CD8-positive, alpha-beta memory T cell (primary cell): ENCODE results near the gene LIPF. TPM values are rescaled to one million over a fixed set of nuclear protein-coding genes. Genes with fewer than 3 reads are reported as not detected.
"Not testable (repeated sequence)": the region's sequence is repeated elsewhere in the genome, so short reads cannot be mapped to it uniquely, and the experiment has no call there.

Experiments
- CTCF ChIA-PET: fragments of 350-600 bp; sonication (Branson Sonifier 250); formaldehyde crosslinking; loops from one replicate; lab custom pipeline; 2021; ENCODE audit warnings: antibody characterized with exemption; lab: Charles Lee
- POLR2A ChIA-PET: fragments of 350-600 bp; sonication (Branson Sonifier 250); formaldehyde crosslinking; loops from one replicate; lab custom pipeline; 2021; ENCODE audit warnings: antibody characterized with exemption; lab: Charles Lee
- DNase-seq, 5 donors: peaks; one replicate each; pipeline versions ENCODE4 v3.0.0 to v3.0.0-alpha.2; 2020 to 2022; ENCODE audit warnings: mixed read lengths in 1 of 5
- H3K27ac ChIP-seq: one replicate; pipeline ENCODE4 v1.7.0; 2013; ENCODE audit warnings: low read depth, mild to moderate bottlenecking, low read length, moderate library complexity
- H3K27me3 ChIP-seq: 2 replicates; pipeline ENCODE4 v1.7.0; 2013; ENCODE audit warnings: low read length, mild to moderate bottlenecking; ENCODE audit not compliant: insufficient read depth, poor library complexity, severe bottlenecking
- H3K36me3 ChIP-seq: 2 replicates; pipeline ENCODE4 v1.7.0; 2013; ENCODE audit warnings: mild to moderate bottlenecking, low read length, moderate library complexity; ENCODE audit not compliant: insufficient read depth
- H3K4me1 ChIP-seq: 2 replicates; pipeline ENCODE4 v1.7.0; 2013; ENCODE audit warnings: mild to moderate bottlenecking, low read length, moderate library complexity; ENCODE audit not compliant: insufficient read depth
- H3K4me3 ChIP-seq: 2 replicates; pipeline ENCODE4 v1.7.0; 2013; ENCODE audit warnings: mild to moderate bottlenecking, low read length
- H3K9me3 ChIP-seq: 2 replicates; pipeline ENCODE4 v1.7.0; 2013; ENCODE audit warnings: mild to moderate bottlenecking, low read length
- H3K27ac Mint-ChIP-seq, 8 donors: one replicate each; pipeline ENCODE4 v1.8.0; 2020 to 2021; ENCODE audit warnings: mixed read lengths in 8 of 8, mild to moderate bottlenecking in 6 of 8, inconsistent platforms in 3 of 8, moderate library complexity in 3 of 8
- H3K27me3 Mint-ChIP-seq, 2 donors: one replicate each; pipeline ENCODE4 v1.8.0; 2020 to 2021; ENCODE audit warnings: mixed read lengths in 2 of 2, mild to moderate bottlenecking in 1 of 2, moderate library complexity in 1 of 2
- H3K36me3 Mint-ChIP-seq, 3 donors: one replicate each; pipeline ENCODE4 v1.8.0; 2020 to 2021; ENCODE audit warnings: mixed read lengths in 3 of 3, inconsistent platforms in 1 of 3, mild to moderate bottlenecking in 1 of 3
- H3K4me1 Mint-ChIP-seq, 3 donors: one replicate each; pipeline ENCODE4 v1.8.0; 2020 to 2021; ENCODE audit warnings: mixed read lengths in 3 of 3, inconsistent platforms in 1 of 3, mild to moderate bottlenecking in 1 of 3
- H3K4me3 Mint-ChIP-seq, 7 donors: one replicate each; pipeline ENCODE4 v1.8.0; 2020 to 2021; ENCODE audit warnings: mixed read lengths in 7 of 7, mild to moderate bottlenecking in 6 of 7, moderate library complexity in 4 of 7, inconsistent platforms in 2 of 7
- H3K9me3 Mint-ChIP-seq, 5 donors: one replicate each; pipeline ENCODE4 v1.8.0; 2020 to 2022; ENCODE audit warnings: mixed read lengths in 5 of 5, mild to moderate bottlenecking in 3 of 5, moderate library complexity in 2 of 5, inconsistent platforms in 1 of 5
- polyA plus RNA-seq: library from polyadenylated mRNA; unstranded; fragments of 300-500 nt; fragmentation: Illumina TruSeq; gene quantifications from one replicate; pipeline ENCODE4 v1.2.3, GENCODE V29; 2021
- total RNA-seq, 2 experiments: library from RNA; stranded (reverse); gene quantifications; one replicate each; pipeline ENCODE4 v1.2.3, GENCODE V29; 2021

LIPF gene
- total and polyA plus RNA-seq, 3 experiments from 2014 or later = not detected

DNA sequence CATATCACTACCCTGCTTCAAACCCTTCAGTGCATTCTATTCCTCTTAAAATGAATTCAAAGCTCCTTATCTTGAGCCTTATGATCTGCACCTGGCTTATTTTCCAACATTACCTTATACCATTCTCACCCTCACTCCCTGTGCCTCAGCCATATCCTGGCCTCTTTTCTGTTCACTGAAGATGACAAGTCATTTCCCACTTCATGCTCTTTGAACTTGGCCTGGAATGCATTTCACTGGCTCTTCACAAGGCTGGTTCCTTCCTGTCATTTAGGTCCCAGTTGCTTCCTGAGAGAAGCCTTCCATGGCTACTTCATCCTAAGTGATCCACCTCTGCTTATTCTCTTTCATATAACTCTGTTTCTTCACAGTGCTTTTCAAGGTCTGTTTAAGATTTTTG, 3.2 kb upstream of the LIPF start:
- H3K4me3 Mint-ChIP-seq = no peak overlapping the region
- no peak overlapping the region for H3K27ac Mint-ChIP-seq
- H3K27me3 Mint-ChIP-seq = peaks cover 6 to 15% of the 10 kb centered on the region in 2 donors
- H3K36me3 ChIP-seq = no peaks in the 10 kb centered on the region
- peaks cover 0 to 2% (median 0%) of the 10 kb centered on the region in 5 donors for H3K9me3 Mint-ChIP-seq
- no peaks in the 10 kb centered on the region for H3K36me3 Mint-ChIP-seq
- POLR2A ChIA-PET = no interaction called here
- H3K27me3 ChIP-seq = no peaks in the 10 kb centered on the region
- no peak overlapping the region for H3K27ac ChIP-seq
- H3K4me1 Mint-ChIP-seq = no peaks in the 10 kb centered on the region
- no peaks in the 10 kb centered on the region for H3K9me3 ChIP-seq
- DNase-seq = no peak
- H3K4me3 ChIP-seq = no peak overlapping the region
- CTCF ChIA-PET = no interaction called here
- H3K4me1 ChIP-seq = no peaks in the 10 kb centered on the region

DNA sequence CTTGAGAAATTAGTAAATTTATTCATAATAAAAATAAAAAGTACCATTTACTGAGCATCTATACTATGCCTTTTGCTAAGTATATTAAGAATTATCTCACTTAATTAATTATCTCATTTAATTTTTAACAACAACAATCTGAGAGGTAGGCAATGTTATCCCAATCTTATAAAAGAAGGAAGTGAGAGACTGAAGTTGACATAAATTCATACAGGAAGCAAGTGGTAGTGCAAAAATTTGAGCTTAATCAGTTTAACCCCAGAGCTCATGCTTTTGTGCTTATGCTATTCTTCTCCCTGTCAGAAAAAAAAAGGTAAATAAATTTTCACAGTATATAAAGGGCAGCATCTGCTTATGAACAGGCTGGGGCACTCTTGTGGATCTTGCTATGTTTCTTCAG, 2.7 kb upstream of the LIPF start:
- Mint-ChIP-seq H3K27ac (no peak overlapping the region), H3K36me3 (no peaks in the 10 kb centered on the region), H3K4me3 (no peak overlapping the region), H3K4me1 (no peaks in the 10 kb centered on the region), H3K27me3 (peaks cover 6 to 15% of the 10 kb centered on the region in 2 donors), H3K9me3 (peaks cover 0 to 2% (median 0%) of the 10 kb centered on the region in 5 donors)
- no peak for DNase-seq
- Histone ChIP-seq H3K27ac (no peak overlapping the region), H3K27me3 (no peaks in the 10 kb centered on the region), H3K4me3 (no peak overlapping the region), H3K36me3 (no peaks in the 10 kb centered on the region), H3K4me1 (no peaks in the 10 kb centered on the region), H3K9me3 (no peaks in the 10 kb centered on the region)
- ChIA-PET CTCF (no interaction called here), POLR2A (no interaction called here)

DNA sequence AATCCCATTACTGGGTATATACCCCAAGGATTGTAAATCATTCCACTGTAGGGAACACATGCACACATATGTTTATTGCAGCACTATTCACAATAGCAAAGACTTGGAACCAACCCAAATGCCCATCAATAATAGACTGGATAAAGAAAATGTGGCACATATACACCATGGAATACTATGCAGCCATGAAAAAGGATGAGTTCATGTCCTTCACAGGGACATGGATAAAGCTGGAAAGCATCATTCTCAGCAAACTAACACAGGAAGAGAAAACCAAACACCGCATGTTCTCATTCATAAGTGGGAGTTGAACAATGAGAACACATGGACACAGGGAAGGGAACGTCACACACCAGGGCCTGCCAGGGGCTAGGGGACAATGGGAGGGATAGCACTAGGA, 1.1 kb upstream of the LIPF start:
- H3K4me1 Mint-ChIP-seq, H3K27ac Mint-ChIP-seq, DNase-seq, POLR2A ChIA-PET, H3K27ac ChIP-seq, H3K9me3 Mint-ChIP-seq, H3K4me3 Mint-ChIP-seq, H3K27me3 Mint-ChIP-seq, H3K4me3 ChIP-seq, H3K9me3 ChIP-seq, H3K36me3 Mint-ChIP-seq, H3K4me1 ChIP-seq, H3K36me3 ChIP-seq, CTCF ChIA-PET, H3K27me3 ChIP-seq: not testable (repeated sequence)

- no peak overlapping the region for H3K4me3 Mint-ChIP-seq
- Histone ChIP-seq H3K4me3 (no peak overlapping the region), H3K9me3 (no peaks in the 10 kb centered on the region), H3K4me1 (no peaks in the 10 kb centered on the region), H3K27ac (no peak overlapping the region), H3K36me3 (no peaks in the 10 kb centered on the region), H3K27me3 (no peaks in the 10 kb centered on the region)
- DNase-seq = no peak
- H3K36me3 Mint-ChIP-seq = no peaks in the 10 kb centered on the region
- POLR2A ChIA-PET = no interaction called here
- no peak overlapping the region for H3K27ac Mint-ChIP-seq
- no peaks in the 10 kb centered on the region for H3K9me3 Mint-ChIP-seq
- no peaks in the 10 kb centered on the region for H3K27me3 Mint-ChIP-seq
- H3K4me1 Mint-ChIP-seq = peaks cover 0 to 4% (median 4%) of the 10 kb centered on the region in 3 donors
- CTCF ChIA-PET = no interaction called here
These were observed 4.2 kb downstream of the LIPF start for GRCh38 chr10:88668465-88668864.

GRCh38 chr10:88670497-88670896, 6.3 kb downstream of the LIPF start:
- peak overlapping the region in 1 of 8 donors; percentile 66 for H3K27ac Mint-ChIP-seq
- Histone ChIP-seq H3K4me1 (no peaks in the 10 kb centered on the region), H3K9me3 (no peaks in the 10 kb centered on the region), H3K36me3 (no peaks in the 10 kb centered on the region), H3K4me3 (no peak overlapping the region), H3K27ac (no peak overlapping the region), H3K27me3 (no peaks in the 10 kb centered on the region)
- H3K9me3 Mint-ChIP-seq = no peaks in the 10 kb centered on the region
- peaks cover 0 to 4% (median 4%) of the 10 kb centered on the region in 3 donors for H3K4me1 Mint-ChIP-seq
- H3K36me3 Mint-ChIP-seq = no peaks in the 10 kb centered on the region
- CTCF ChIA-PET = interaction anchor here (0.9 kb wide), 1 partner anchor 14 kb away, joined by 3 read pairs; no protein-coding TSS in a partner anchor
- H3K4me3 Mint-ChIP-seq = no peak overlapping the region
- H3K27me3 Mint-ChIP-seq = no peaks in the 10 kb centered on the region
- POLR2A ChIA-PET = no interaction called here
- DNase-seq = no peak

GRCh38 chr10:88672041-88672440, 7.8 kb downstream of the LIPF start:
- no peaks in the 10 kb centered on the region for H3K4me1 ChIP-seq
- CTCF ChIA-PET = no interaction called here
- POLR2A ChIA-PET = no interaction called here

GRCh38 chr10:88676283-88677060, 12.2 kb downstream of the LIPF start:
- H3K4me1 Mint-ChIP-seq = no peaks in the 10 kb centered on the region
- no peak overlapping the region for H3K27ac ChIP-seq
- no peaks in the 10 kb centered on the region for H3K9me3 ChIP-seq
- ChIA-PET CTCF (no interaction called here), POLR2A (no interaction called here)
- H3K27me3 Mint-ChIP-seq = peaks cover 0 to 5% of the 10 kb centered on the region in 2 donors
- H3K36me3 ChIP-seq = no peaks in the 10 kb centered on the region
- no peaks in the 10 kb centered on the region for H3K9me3 Mint-ChIP-seq
- no peak overlapping the region for H3K4me3 Mint-ChIP-seq
- DNase-seq = no peak
- no peaks in the 10 kb centered on the region for H3K36me3 Mint-ChIP-seq
- no peaks in the 10 kb centered on the region for H3K4me1 ChIP-seq
- H3K27me3 ChIP-seq = no peaks in the 10 kb centered on the region
- no peak overlapping the region for H3K4me3 ChIP-seq
- no peak overlapping the region for H3K27ac Mint-ChIP-seq

More at GRCh38 chr10:88672041-88672440, 7.8 kb downstream of the LIPF start:
- Mint-ChIP-seq H3K27ac (peak overlapping the region in 1 of 8 donors; percentile 7), H3K36me3 (no peaks in the 10 kb centered on the region), H3K4me3 (no peak overlapping the region), H3K27me3 (peaks cover 0 to 3% of the 10 kb centered on the region in 2 donors), H3K4me1 (peaks cover 0 to 4% (median 4%) of the 10 kb centered on the region in 3 donors), H3K9me3 (no peaks in the 10 kb centered on the region)
- H3K27ac ChIP-seq = no peak overlapping the region
- no peaks in the 10 kb centered on the region for H3K27me3 ChIP-seq
- no peak overlapping the region for H3K4me3 ChIP-seq
- no peaks in the 10 kb centered on the region for H3K36me3 ChIP-seq
- no peaks in the 10 kb centered on the region for H3K9me3 ChIP-seq
- no peak for DNase-seq

DNA sequence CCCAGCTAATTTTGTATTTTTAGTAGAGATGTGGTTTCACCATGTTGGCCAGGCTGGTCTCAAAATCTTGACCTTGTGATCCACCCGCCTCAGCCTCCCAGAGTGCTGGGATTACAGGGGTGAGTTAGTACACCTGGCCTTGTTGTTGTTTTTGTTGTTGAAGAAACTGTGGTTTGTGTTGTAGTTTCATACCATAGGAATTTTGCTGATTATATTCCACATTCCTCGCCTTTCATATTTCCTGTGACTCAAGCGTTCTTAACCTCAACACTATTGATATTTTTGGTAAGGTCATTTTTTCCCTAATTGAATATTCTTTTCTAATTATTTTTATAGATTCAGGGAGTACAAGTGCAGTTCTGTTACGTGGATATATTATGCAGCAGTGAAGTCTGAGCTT, 16.7 kb downstream of the LIPF start:
- Histone ChIP-seq H3K27ac (no peak overlapping the region), H3K36me3 (no peaks in the 10 kb centered on the region), H3K4me3 (no peak overlapping the region), H3K27me3 (no peaks in the 10 kb centered on the region), H3K9me3 (no peaks in the 10 kb centered on the region), H3K4me1 (no peaks in the 10 kb centered on the region)
- H3K4me1 Mint-ChIP-seq = no peaks in the 10 kb centered on the region
- POLR2A ChIA-PET = no interaction called here
- H3K27me3 Mint-ChIP-seq = peaks cover 0 to 10% of the 10 kb centered on the region in 2 donors
- no peaks in the 10 kb centered on the region for H3K9me3 Mint-ChIP-seq
- H3K4me3 Mint-ChIP-seq = no peak overlapping the region
- H3K36me3 Mint-ChIP-seq = no peaks in the 10 kb centered on the region
- H3K27ac Mint-ChIP-seq = no peak overlapping the region
- DNase-seq = no peak
- CTCF ChIA-PET = no interaction called here
